Stimulated activated CD4-positive, alpha-beta T cell treated with anti-CD3 and anti-CD28 coated beads, Interleukin-15, amount 100 ng/mL, for 48 hours (primary cell): ENCODE measurements around the gene VCX3B.
"Not testable (repeated sequence)": the region's sequence is repeated elsewhere in the genome, so short reads cannot be mapped to it uniquely, and the experiment has no call there.

Experiments
- DNase-seq, 2 donors: peaks; one replicate each; pipeline ENCODE4 v3.0.0-alpha.2; 2020; ENCODE audit warnings: low read depth in 2 of 2

The VCX3B gene

GRCh38 chrX:8464530-8464929, at the start of gene VCX3B:
Gene VCX3B (plus strand): TSS chrX:8464830. CDS start chrX:8465451, 621 bp downstream.
- not testable (repeated sequence) for DNase-seq

- no peak for DNase-seq
Measured at GRCh38 chrX:8418301-8418700, 46.3 kb upstream of the VCX3B start.

GRCh38 chrX:8424912-8425311, 39.7 kb upstream of the VCX3B start:
- DNase-seq = no peak

GRCh38 chrX:8429692-8430249, 34.9 kb upstream of the VCX3B start:
- no peak for DNase-seq

GRCh38 chrX:8430444-8430843, 34.2 kb upstream of the VCX3B start:
- DNase-seq = no peak

GRCh38 chrX:8432396-8432795, 32.2 kb upstream of the VCX3B start:
- DNase-seq = no peak

- no peak for DNase-seq
Measured at GRCh38 chrX:8433109-8434062, 31.2 kb upstream of the VCX3B start.

GRCh38 chrX:8447368-8447767, 17.3 kb upstream of the VCX3B start:
- no peak for DNase-seq

- not testable (repeated sequence) for DNase-seq
Measured at GRCh38 chrX:8452343-8452742, 12.3 kb upstream of the VCX3B start.

GRCh38 chrX:8453611-8454010, 11.0 kb upstream of the VCX3B start:
- DNase-seq = no peak

GRCh38 chrX:8455557-8455956, 9.1 kb upstream of the VCX3B start:
- DNase-seq = no peak

- DNase-seq = no peak
Measured at GRCh38 chrX:8462488-8462887, 2.1 kb upstream of the VCX3B start.

GRCh38 chrX:8484360-8484949, 19.8 kb downstream of the VCX3B start:
- no peak for DNase-seq

GRCh38 chrX:8495036-8495435, 30.4 kb downstream of the VCX3B start:
- not testable (repeated sequence) for DNase-seq

GRCh38 chrX:8500203-8500602, 35.6 kb downstream of the VCX3B start:
- no peak for DNase-seq

GRCh38 chrX:8502101-8502500, 37.5 kb downstream of the VCX3B start:
- DNase-seq = not testable (repeated sequence)

- no peak for DNase-seq
Measured at GRCh38 chrX:8504451-8504850, 39.8 kb downstream of the VCX3B start.
